Measurements from ENCODE around the gene KIAA0753. TPM values are rescaled to one million over a fixed set of nuclear protein-coding genes. Genes with fewer than 3 reads are reported as not detected.

KIAA0753 gene
- total RNA-seq, 1 donor from 2014 or later = 24.7 TPM

- no peak for TF ChIP-seq CTCF (IDR thresholded peaks at IDR 0.05)
- ChIA-PET CTCF (no interaction called here), POLR2A (no interaction called here)
- peaks cover 9% of the 10 kb centered on the region for H3K36me3 Mint-ChIP-seq (ENCODE audit: low read depth)
- no peak overlapping the region for H3K27ac Mint-ChIP-seq
- no peak overlapping the region for H3K4me3 Mint-ChIP-seq
- no peaks in the 10 kb centered on the region for H3K4me1 Mint-ChIP-seq
- no peaks in the 10 kb centered on the region for H3K9me3 Mint-ChIP-seq
- no peak for DNase-seq
- ATAC-seq (ENCODE audit: low read depth) = no peak
- peaks cover 11% of the 10 kb centered on the region for H3K27me3 Mint-ChIP-seq
- intact Hi-C loops (cut with micrococcal nuclease) = no loop called here
Measured at GRCh38 chr17:6674586-6674985, 34.1 kb upstream of the KIAA0753 start.

GRCh38 chr17:6671431-6671830 is 30.9 kb upstream of the KIAA0753 start:
- intact Hi-C loops (cut with micrococcal nuclease) = no loop called here
- CTCF ChIA-PET = interaction anchor here (1.7 kb wide), 1 partner anchor 171 kb away, joined by 5 read pairs; no protein-coding TSS in a partner anchor

GRCh38 chr17:6670999-6671398 is 30.5 kb upstream of the KIAA0753 start:
- no peak overlapping the region for H3K27ac Mint-ChIP-seq
- CTCF ChIA-PET = interaction anchor here (1.1 to 1.7 kb wide), 2 partner anchors 9 to 172 kb away, joined by 3 to 5 read pairs; no protein-coding TSS in a partner anchor
- no peaks in the 10 kb centered on the region for H3K9me3 Mint-ChIP-seq
- TF ChIP-seq CTCF (IDR thresholded peaks at IDR 0.05) = no peak
- no peaks in the 10 kb centered on the region for H3K27me3 Mint-ChIP-seq
- H3K4me1 Mint-ChIP-seq = peaks cover 14% of the 10 kb centered on the region
- ATAC-seq (ENCODE audit: low read depth) (no peak), DNase-seq (no peak)
- no peak overlapping the region for H3K4me3 Mint-ChIP-seq
- POLR2A ChIA-PET = no interaction called here
- intact Hi-C loops (cut with micrococcal nuclease) = no loop called here
- peaks cover 20% of the 10 kb centered on the region for H3K36me3 Mint-ChIP-seq (ENCODE audit: low read depth)

More at GRCh38 chr17:6671431-6671830, 30.9 kb upstream of the KIAA0753 start:
- Mint-ChIP-seq H3K36me3 (ENCODE audit: low read depth) (peaks cover 18% of the 10 kb centered on the region), H3K27me3 (no peaks in the 10 kb centered on the region), H3K27ac (no peak overlapping the region), H3K9me3 (no peaks in the 10 kb centered on the region), H3K4me3 (no peak overlapping the region), H3K4me1 (peaks cover 10% of the 10 kb centered on the region)
- TF ChIP-seq CTCF (IDR thresholded peaks at IDR 0.05) = no peak
- DNase-seq (no peak), ATAC-seq (ENCODE audit: low read depth) (no peak)
- POLR2A ChIA-PET = no interaction called here

GRCh38 chr17:6670571-6670970 is 30.1 kb upstream of the KIAA0753 start:
- Mint-ChIP-seq H3K4me1 (peaks cover 17% of the 10 kb centered on the region), H3K27ac (no peak overlapping the region), H3K27me3 (no peaks in the 10 kb centered on the region), H3K36me3 (ENCODE audit: low read depth) (peaks cover 21% of the 10 kb centered on the region), H3K4me3 (no peak overlapping the region), H3K9me3 (no peaks in the 10 kb centered on the region)
- no peak for TF ChIP-seq CTCF (IDR thresholded peaks at IDR 0.05)
- no peak for DNase-seq
- intact Hi-C loops (cut with micrococcal nuclease) = no loop called here
- ChIA-PET CTCF (interaction anchor here (1.1 to 1.7 kb wide), 2 partner anchors 9 to 172 kb away, joined by 3 to 5 read pairs; no protein-coding TSS in a partner anchor), POLR2A (no interaction called here)
- no peak for ATAC-seq (ENCODE audit: low read depth)

GRCh38 chr17:6669479-6670212 is 29.1 kb upstream of the KIAA0753 start:
- Mint-ChIP-seq H3K9me3 (no peaks in the 10 kb centered on the region), H3K36me3 (ENCODE audit: low read depth) (peaks cover 21% of the 10 kb centered on the region), H3K4me3 (no peak overlapping the region), H3K27ac (no peak overlapping the region), H3K27me3 (no peaks in the 10 kb centered on the region), H3K4me1 (peaks cover 17% of the 10 kb centered on the region)
- no peak for ATAC-seq (ENCODE audit: low read depth)
- intact Hi-C loops (cut with micrococcal nuclease) = loop anchor here (5.0 kb wide), 2 partner anchors 243 to 333 kb away; no protein-coding TSS in a partner anchor
- DNase-seq = no peak
- no peak for TF ChIP-seq CTCF (IDR thresholded peaks at IDR 0.05)
- CTCF ChIA-PET = no interaction called here
- POLR2A ChIA-PET = no interaction called here

Measured in activated B cell treated with CpG ODN at 0.5 μM for 24 hours (primary cell).